HFFc6 (cell line): ENCODE data around the gene PROC. TPM values are rescaled to one million over a fixed set of nuclear protein-coding genes. Genes with fewer than 3 reads are reported as not detected.
A peak's percentile ranks its signal among the peaks of the same experiment; 100 is the strongest.

Experiments
- DNase-seq: peaks from one replicate; pipeline ENCODE4 v3.0.0-alpha.2; 2018
- H3K27ac Mint-ChIP-seq: 2 replicates; pipeline ENCODE4 v1.8.0; 2020; ENCODE audit warnings: mild to moderate bottlenecking, mixed read lengths
- H3K27me3 Mint-ChIP-seq: 2 replicates; pipeline ENCODE4 v1.8.0; 2021; ENCODE audit warnings: mild to moderate bottlenecking, moderate library complexity, mixed read lengths; ENCODE audit not compliant: insufficient read depth
- H3K36me3 Mint-ChIP-seq: 2 replicates; pipeline ENCODE4 v1.8.0; 2021; ENCODE audit warnings: low read depth, mixed read lengths
- H3K4me1 Mint-ChIP-seq: 2 replicates; pipeline ENCODE4 v1.8.0; 2020; ENCODE audit warnings: low read depth, mixed read lengths
- H3K4me3 Mint-ChIP-seq: 2 replicates; pipeline ENCODE4 v1.8.0; 2020; ENCODE audit warnings: mild to moderate bottlenecking, moderate library complexity, mixed read lengths
- H3K9me3 Mint-ChIP-seq: 2 replicates; pipeline ENCODE4 v1.8.0; 2020; ENCODE audit warnings: mild to moderate bottlenecking, mixed read lengths
- CTCF ChIP-seq: fragments of 200-600 bp; sonication (generic); IDR thresholded peaks from 2 replicates; pipeline ENCODE4 v1.5.0; 2021; ENCODE audit warnings: antibody characterized with exemption, mild to moderate bottlenecking
- total RNA-seq, 6 experiments: library from RNA; stranded (reverse); fragmentation: NEBNext Ultra II Directional; extraction: Animal tissue kit (Norgen Biotek cat#: 25700); gene quantifications; 2 replicates in 1 of 6; 3 replicates in 5 of 6; pipeline ENCODE4 v1.2.3, GENCODE V29; 2021

Gene PROC
- total RNA-seq, 6 experiments from 2014 or later: not detected

DNA sequence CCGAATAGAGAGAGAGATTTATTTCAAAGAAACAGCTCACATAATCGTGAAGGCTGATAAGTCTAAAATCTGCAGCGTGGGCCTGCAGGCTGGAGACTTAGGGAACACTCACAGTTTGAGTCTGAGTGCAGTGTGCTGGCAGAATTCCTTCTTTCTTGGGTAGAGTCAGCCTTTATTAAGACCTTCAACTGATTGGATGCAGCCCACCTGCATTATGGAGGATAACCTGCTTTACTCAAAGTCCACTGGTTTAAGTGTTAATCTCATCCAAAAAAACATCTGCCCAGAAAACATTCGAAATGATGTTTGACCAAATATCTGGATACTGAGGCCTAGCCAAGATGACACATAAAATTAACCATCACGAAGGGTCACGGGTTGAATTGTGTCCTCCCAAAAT, 16.3 kb downstream of the PROC start:
- H3K4me3 Mint-ChIP-seq: no peak overlapping the region

DNA sequence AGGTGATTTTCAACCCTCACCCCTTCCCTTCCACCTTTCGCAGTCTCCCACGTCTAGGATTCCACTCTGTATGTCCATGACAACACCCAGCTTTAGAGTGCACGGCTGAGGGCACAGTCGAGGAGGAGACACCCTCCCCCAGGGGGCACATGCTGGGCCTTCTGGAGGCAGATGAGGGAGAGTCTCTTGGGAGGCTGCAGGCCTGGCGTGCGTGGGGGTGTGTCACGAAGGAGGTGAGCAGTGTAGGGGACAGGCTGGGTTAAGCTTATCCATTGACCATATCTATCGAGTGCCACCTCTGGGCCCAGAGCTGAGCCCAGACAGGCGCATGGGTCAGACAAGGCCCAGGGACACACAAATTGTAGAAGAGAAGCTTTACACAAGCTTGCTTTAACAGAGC, 18.8 kb downstream of the PROC start:
- H3K9me3 Mint-ChIP-seq: peaks cover 10% of the 10 kb centered on the region; the same call in 1 of the 2 replicates
- DNase-seq: no peak
- no peaks in the 10 kb centered on the region for H3K4me1 Mint-ChIP-seq
- no peak overlapping the region for H3K27ac Mint-ChIP-seq
- H3K27me3 Mint-ChIP-seq: peaks cover 2% of the 10 kb centered on the region
- no peak for TF ChIP-seq CTCF
- H3K4me3 Mint-ChIP-seq: no peak overlapping the region
- H3K36me3 Mint-ChIP-seq: peaks cover 8% of the 10 kb centered on the region

More for the DNA sequence above, 16.3 kb downstream of the PROC start:
- TF ChIP-seq CTCF: no peak
- no peaks in the 10 kb centered on the region for H3K4me1 Mint-ChIP-seq
- peaks cover 2% of the 10 kb centered on the region for H3K27me3 Mint-ChIP-seq
- DNase-seq: no peak
- H3K36me3 Mint-ChIP-seq: no peaks in the 10 kb centered on the region
- no peak overlapping the region for H3K27ac Mint-ChIP-seq
- no peaks in the 10 kb centered on the region for H3K9me3 Mint-ChIP-seq

- H3K4me3 Mint-ChIP-seq: no peak overlapping the region
- no peak for DNase-seq
- H3K4me1 Mint-ChIP-seq: no peaks in the 10 kb centered on the region
- H3K27me3 Mint-ChIP-seq: peaks cover 2% of the 10 kb centered on the region
- H3K9me3 Mint-ChIP-seq: peaks cover 10% of the 10 kb centered on the region; the same call in 1 of the 2 replicates
- no peak overlapping the region for H3K27ac Mint-ChIP-seq
- no peak for TF ChIP-seq CTCF
- H3K36me3 Mint-ChIP-seq: peaks cover 8% of the 10 kb centered on the region
These were observed 19.8 kb downstream of the PROC start for GRCh38 chr2:127437781-127438726.

DNA sequence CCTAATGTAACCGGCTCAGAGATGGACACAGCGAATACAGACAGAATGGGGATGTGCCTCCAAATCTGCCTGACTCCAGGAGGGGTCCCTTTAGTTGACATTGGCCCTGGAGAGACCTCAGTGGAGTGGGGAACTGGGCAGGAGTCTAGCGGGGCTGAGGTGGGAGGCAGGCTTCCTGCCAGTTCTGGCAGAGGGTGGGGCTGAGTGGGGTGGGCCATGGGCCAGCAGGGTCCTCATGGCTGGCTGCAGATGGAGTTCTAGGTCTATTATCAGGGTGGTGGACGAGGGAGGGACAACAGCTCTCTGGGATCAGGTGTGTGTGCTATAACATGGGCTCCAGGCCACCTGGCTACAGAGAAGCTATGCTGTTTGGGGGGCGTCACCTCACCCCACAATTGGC, 21.1 kb downstream of the PROC start:
- peaks cover 6% of the 10 kb centered on the region for H3K27me3 Mint-ChIP-seq
- DNase-seq: no peak
- no peak overlapping the region for H3K4me3 Mint-ChIP-seq
- no peak for TF ChIP-seq CTCF
- H3K27ac Mint-ChIP-seq: no peak overlapping the region
- H3K36me3 Mint-ChIP-seq: peaks cover 8% of the 10 kb centered on the region
- H3K4me1 Mint-ChIP-seq: no peaks in the 10 kb centered on the region
- peaks cover 10% of the 10 kb centered on the region; the same call in 1 of the 2 replicates for H3K9me3 Mint-ChIP-seq

DNA sequence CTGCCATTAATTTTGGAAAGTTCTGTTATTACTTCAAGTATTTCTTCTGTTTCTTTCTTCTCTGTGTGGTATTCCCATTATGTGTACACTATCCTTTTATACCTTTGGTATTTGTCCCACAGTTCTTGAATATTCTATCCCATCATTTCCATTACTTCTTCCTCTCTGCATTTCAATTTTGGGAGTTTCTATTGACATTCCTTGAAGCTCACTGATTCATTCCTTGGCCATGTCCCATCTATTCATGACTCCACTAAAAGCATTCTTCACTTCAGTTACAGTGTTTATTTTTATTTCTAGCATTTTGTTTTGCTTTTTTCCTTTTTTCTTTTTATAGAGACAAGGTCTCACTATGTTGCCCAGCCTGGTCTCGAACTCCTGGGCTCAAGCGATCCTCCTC, 30.3 kb downstream of the PROC start:
- Mint-ChIP-seq H3K4me1 (peaks cover 15% of the 10 kb centered on the region), H3K27me3 (peaks cover 2% of the 10 kb centered on the region), H3K27ac (no peak overlapping the region), H3K4me3 (no peak overlapping the region), H3K9me3 (peaks cover 7% of the 10 kb centered on the region), H3K36me3 (peaks cover 5% of the 10 kb centered on the region; the same call in 1 of the 2 replicates)
- no peak for TF ChIP-seq CTCF
- DNase-seq: peak; percentile 38
